GM21515 (cell line): ENCODE results near the gene BABAM2.

Experiments used
- ATAC-seq: cut with Tn5 transposase; IDR thresholded peaks from one replicate; pipeline ENCODE4 v1.9.1; 2021; ENCODE audit not compliant: unreplicated experiment

BABAM2 gene

GRCh38 chr2:28055325-28055970 is 164.9 kb downstream of the BABAM2 start:
- ATAC-seq, result no peak

DNA sequence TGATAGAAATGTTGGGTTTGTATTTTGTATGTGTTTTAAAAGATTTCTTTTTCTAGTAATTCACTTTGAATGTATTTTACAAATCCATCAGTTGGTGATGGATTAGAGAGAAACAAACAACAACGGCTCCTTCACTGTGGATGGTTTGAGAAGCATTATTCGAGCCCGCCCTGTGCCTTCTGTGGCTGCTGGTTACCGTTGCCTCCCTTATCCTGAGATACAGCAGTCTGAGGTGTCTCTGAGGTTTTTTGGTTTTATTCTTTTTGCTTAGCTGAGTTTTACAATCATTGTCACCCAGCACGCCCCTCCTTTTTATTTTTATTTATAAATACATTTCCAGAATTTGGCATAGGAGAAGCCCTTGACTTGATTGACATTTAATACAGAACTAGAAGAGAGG is 168.3 kb downstream of the BABAM2 start:
- no peak for ATAC-seq

DNA sequence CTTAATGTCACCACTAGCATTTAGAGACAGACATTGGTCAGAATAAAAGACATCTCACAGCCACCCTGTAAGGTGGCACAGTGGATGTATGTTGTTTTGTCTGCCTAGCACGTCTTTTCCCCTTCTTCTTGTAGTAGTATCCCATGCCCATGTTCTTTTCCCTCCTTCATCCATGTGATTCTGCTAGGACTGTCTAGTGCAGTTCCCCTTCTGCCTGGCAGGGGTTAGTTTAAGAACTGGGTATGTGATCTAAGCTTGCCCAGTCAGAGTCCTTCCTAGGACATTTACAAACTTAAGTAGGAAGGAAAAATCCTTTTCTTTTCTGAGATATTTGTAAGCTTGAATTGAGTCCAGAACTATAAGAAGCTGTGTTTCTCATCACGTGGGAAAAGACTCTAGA is 172.3 kb downstream of the BABAM2 start:
- ATAC-seq, result no peak

- no peak for ATAC-seq
Measured at GRCh38 chr2:28063492-28063962, 173.0 kb downstream of the BABAM2 start.

GRCh38 chr2:28067602-28068001 is 177.1 kb downstream of the BABAM2 start:
- ATAC-seq, result no peak

GRCh38 chr2:28068088-28068487 is 177.6 kb downstream of the BABAM2 start:
- no peak for ATAC-seq

DNA sequence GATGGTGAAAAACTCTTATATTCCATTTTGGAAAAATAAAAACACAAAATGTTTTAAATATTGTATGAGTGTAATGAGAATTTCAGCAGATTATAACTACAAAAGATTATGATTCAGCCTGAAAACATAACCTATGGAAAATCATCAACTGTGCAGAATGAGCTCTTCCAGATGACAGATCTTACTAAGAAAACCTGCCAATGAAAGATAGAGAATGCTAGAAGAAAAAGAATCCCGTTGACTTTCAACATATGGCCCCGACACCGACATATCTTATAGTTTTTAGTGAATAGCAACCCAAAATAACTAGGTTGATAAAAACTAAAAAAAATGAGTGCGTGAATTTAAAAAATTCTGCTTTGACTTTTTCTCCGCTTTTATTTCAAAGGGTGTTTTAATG is 178.0 kb downstream of the BABAM2 start:
- no peak for ATAC-seq

DNA sequence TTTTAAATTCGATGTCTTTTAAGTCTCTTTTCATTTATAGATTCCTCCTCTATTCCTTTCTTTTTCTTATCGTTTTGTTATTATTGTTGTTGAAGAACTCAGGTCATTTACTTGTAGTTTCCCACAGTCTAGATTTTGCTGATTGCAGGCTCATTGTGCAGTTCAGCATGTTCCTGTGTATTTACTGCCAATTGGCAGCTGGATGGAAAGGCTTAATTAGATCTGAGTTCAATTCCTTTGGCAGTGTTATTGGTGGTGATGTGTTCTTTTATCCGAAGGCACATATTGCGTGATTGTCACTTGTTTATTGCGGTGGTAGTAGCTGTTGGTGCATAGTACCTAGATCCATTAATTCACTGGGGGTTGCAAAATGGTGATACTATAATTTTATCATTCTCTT is 180.7 kb downstream of the BABAM2 start:
- no peak for ATAC-seq

- no peak for ATAC-seq
Measured at GRCh38 chr2:28074137-28074536, 183.6 kb downstream of the BABAM2 start.

DNA sequence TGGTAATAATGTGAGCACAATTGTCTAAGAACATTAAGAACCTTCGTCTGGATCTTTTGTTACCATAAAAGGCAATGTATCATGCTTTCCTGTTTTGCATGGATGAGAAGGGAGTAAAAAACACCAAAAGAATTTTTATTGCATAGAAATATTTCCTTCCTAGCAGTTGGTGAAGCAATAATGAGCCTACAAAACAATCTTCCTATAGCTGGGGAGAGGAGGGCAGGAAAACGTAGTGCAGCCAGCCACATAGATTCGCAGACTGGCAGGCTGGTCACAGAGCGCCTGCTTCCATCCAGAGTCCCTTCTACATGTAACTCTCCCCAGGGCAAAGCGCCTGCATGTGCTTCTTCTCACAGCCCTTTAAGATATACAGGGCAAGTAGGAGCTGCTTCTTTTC is 190.4 kb downstream of the BABAM2 start:
- no peak for ATAC-seq

DNA sequence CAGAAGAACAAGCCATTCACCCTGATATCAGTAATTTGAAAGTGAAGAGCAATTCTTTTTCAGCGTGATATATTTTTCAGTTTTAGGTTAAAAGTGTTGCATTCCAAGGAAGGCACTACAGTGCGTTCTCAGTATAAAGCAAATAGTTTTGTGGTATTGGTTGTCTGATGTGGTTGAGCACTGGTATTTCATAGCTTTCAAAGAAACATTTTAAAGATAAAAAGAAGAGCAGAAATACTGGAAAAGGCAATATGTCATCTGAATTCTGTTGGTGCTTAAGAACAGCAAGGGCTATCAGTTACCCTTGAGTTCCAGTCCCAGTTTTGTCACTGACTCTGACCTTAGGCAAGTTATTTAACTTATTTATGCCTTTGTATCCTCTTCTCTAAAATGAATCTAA is 191.6 kb downstream of the BABAM2 start:
- ATAC-seq, result no peak

GRCh38 chr2:28083476-28083875 is 192.9 kb downstream of the BABAM2 start:
- ATAC-seq, result no peak

DNA sequence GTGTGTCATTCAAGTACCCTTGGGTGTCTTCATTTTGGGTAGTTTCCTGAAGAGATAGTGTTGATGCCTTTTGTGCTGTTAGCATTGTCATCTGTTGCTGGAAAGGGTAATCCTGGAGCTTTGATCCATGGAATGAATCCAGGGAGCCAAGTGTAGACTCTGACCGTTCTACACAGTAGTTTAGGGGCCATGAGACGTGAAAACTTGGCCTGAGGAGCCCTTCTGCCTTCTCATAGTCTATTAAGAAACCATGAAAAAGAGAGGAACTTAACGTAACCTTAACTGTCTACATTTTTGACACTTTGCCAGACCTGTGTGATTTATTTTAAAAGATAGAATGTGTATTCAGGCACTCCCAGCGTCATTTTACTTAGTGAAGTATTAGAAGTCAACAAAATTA is 194.0 kb downstream of the BABAM2 start:
- ATAC-seq, result no peak

DNA sequence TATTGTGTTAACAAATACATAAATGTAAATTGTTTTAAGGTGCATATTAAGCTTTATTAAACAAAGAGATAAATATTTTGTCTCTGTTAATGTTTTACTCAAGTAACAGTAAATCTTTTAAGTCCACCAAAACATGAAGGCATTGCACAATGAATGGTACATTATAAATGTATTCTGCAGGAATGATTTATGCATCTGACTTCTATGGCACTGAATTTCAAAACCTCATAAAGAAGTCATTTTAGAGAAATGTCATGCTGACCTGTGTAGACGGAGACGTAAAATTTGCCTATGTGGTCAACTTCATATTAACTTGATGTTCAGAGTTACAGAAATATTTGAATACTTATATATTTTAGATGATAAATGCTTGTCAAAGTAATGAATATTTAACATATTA is 194.7 kb downstream of the BABAM2 start:
- ATAC-seq, result no peak

- no peak for ATAC-seq
Measured at GRCh38 chr2:28086611-28087010, 196.1 kb downstream of the BABAM2 start.

DNA sequence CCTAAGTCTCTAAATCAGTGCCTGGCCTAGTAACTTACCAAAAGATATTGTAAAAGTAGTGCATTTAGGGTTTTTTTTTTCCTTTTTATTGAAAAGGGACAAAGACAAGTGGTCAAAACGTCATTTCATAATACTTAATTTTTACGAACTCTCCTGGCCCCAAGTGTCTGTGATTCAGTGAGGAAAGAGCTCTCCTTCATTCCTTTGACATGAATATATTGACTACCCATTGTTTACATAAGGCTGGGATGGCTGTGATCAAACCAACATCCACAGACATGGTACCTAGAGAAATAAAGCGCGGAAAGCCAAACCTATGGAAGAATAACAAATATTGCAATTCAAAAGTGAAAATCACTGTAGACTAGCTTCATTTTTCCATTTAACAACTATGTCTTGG is 198.4 kb downstream of the BABAM2 start:
- no peak for ATAC-seq

- no peak for ATAC-seq
Measured at GRCh38 chr2:28089486-28089885, 199.0 kb downstream of the BABAM2 start.

DNA sequence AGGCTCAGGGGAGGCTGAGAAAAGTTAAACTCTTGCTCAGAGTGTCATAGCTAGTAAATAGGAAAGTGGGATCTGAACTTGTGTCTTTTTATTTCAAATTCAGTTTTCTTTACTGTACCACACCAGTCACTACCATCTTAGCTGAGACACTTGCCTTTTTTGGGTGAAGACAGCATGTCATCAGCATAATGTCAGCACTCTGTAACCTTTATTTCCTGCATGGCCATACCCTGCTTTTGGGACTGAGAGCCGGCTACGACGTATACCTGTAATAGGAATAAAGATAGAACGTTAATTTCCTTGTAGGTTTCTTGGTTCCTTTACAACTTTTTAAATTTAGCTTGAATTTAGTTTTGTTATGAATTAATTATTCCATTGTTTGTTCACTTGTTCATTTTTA is 202.8 kb downstream of the BABAM2 start:
- ATAC-seq, result no peak

DNA sequence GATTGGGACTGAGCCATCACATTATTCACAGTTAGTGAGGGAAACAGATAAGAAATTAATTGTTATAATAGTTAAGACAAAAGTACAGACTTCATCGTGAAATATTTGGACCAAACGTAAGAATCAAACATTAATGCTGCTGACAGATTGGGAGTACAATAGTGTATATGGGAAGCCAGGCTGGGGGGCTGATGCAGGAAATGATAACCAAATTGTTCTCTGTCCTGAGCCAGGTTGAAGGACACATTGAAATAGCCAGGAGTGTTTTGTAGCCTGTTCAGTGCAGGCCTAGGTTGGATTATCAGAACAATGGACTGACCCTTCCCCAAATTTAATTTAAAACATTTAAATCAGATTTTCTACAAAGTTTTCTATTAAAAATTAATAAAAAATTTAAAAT is 203.2 kb downstream of the BABAM2 start:
- no peak for ATAC-seq

GRCh38 chr2:28094739-28095138 is 204.2 kb downstream of the BABAM2 start:
- no peak for ATAC-seq

DNA sequence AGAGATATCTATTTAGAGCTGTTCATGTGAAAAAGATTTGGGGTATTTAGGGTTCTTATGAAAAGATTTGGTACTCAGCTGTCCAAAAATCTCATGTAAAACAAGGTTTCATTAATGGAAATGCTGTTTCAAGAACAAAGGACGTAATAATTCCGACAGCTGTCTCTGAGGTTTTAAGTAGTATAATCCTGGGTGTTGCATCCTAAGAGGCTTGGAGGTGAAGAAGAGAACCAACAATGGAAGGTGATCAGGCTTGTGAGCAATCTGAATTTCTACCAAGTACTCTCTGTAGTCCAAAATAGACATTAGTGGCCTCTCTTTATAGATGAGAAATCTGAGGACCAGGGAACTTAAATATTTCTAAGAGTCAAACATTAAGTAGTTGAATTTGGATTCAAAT is 205.1 kb downstream of the BABAM2 start:
- ATAC-seq, result no peak

DNA sequence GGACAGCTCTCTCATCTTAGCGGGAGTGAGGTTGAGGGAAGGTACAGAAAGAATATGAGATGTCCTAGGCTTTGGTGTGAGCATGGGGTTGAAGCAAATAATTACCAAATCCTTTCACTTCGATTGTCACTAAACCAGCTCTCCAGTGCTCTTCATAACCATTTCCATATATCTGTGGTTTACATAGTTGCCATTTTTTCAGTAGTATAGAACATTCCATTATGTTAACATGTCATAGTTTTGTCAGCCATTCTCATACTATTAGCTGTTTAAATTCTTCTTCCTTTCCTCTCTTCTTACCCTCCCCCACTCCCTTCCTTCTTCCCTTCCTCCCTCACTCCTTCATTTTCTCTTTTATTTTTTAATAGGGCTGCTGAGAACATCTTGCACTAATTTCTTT is 205.9 kb downstream of the BABAM2 start:
- no peak for ATAC-seq

- ATAC-seq, result no peak
Measured at GRCh38 chr2:28098501-28099225, 208.1 kb downstream of the BABAM2 start.
